GM12864 (cell line): ENCODE results near the gene EXD2.

Experiments
- DNase-seq: peaks from one replicate; pipeline ENCODE4 v3.0.0-alpha.2; 2011; ENCODE audit warnings: low read depth
- H3K4me3 ChIP-seq: 2 replicates; pipeline ENCODE4 v1.5.1; 2011; ENCODE audit warnings: mild to moderate bottlenecking, low read depth, low read length, control low read depth
- CTCF ChIP-seq: IDR thresholded peaks from 2 replicates; pipeline ENCODE4 v1.5.1; 2011; ENCODE audit warnings: low read depth, mild to moderate bottlenecking, moderate library complexity, low read length, control low read depth, inconsistent platforms; ENCODE audit errors: missing control alignments

Gene EXD2

GRCh38 chr14:69226736-69227135, 35.4 kb downstream of the EXD2 start:
- no peak for DNase-seq
- no peak overlapping the region for H3K4me3 ChIP-seq
- TF ChIP-seq CTCF, result no peak

- TF ChIP-seq CTCF, result no peak
- no peak for DNase-seq
Measured at GRCh38 chr14:69231486-69231885, 40.2 kb downstream of the EXD2 start.

GRCh38 chr14:69232388-69232787, 41.1 kb downstream of the EXD2 start:
- no peak for DNase-seq
- no peak for TF ChIP-seq CTCF
- no peak overlapping the region for H3K4me3 ChIP-seq

More at GRCh38 chr14:69231486-69231885, 40.2 kb downstream of the EXD2 start:
- no peak overlapping the region for H3K4me3 ChIP-seq

GRCh38 chr14:69234106-69234505, 42.8 kb downstream of the EXD2 start:
- no peak for TF ChIP-seq CTCF
- DNase-seq, result no peak
- no peak overlapping the region for H3K4me3 ChIP-seq

- no peak for DNase-seq
- H3K4me3 ChIP-seq, result no peak overlapping the region
- no peak for TF ChIP-seq CTCF
Measured at GRCh38 chr14:69235708-69236107, 44.4 kb downstream of the EXD2 start.

- TF ChIP-seq CTCF, result no peak
- DNase-seq, result no peak
- H3K4me3 ChIP-seq, result no peak overlapping the region
Measured at GRCh38 chr14:69237142-69237541, 45.8 kb downstream of the EXD2 start.

GRCh38 chr14:69237584-69237983, 46.3 kb downstream of the EXD2 start:
- no peak for DNase-seq
- TF ChIP-seq CTCF, result no peak
- H3K4me3 ChIP-seq, result no peak overlapping the region
